ENCODE results near the gene SKOR1.

DNA sequence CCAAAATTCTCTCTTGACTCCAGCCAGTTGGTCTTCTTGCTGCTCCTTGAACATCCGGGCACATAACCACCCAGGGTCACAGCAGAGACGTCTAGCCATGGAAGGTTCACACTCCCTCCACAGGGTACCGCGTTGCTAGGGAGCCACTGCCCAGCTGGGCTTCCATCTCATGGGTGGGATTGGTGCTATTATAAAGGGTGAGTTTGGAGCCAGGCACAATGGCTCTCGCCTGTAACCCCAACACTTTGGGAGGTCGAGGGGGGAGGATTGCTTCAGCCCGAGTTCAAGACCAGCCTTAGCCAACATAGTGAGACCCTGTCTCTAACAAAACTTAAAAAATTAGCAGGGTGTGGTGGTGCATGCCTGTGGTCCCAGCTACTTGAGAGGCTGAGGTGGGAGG, 17.5 kb upstream of the SKOR1 start:
- TF ChIP-seq CTCF (conservative IDR thresholded peaks at IDR 0.05) (no peak), EZH2 (IDR thresholded peaks at IDR 0.05; ENCODE audit: low read depth) (no peak)

Measured in PC-9 (cell line).